Common myeloid progenitor, CD34-positive (primary cell): ENCODE data around the gene ZBTB48.
"Not testable (repeated sequence)": the region's sequence is repeated elsewhere in the genome, so short reads cannot be mapped to it uniquely, and the experiment has no call there.

Experiments
- CTCF ChIA-PET: fragments of 350-600 bp; sonication (Branson Sonifier 250); formaldehyde crosslinking; loops from one replicate; lab custom pipeline; 2021; ENCODE audit warnings: antibody characterized with exemption; lab: Charles Lee
- POLR2A ChIA-PET: fragments of 350-600 bp; sonication (Branson Sonifier 250); formaldehyde crosslinking; loops from one replicate; lab custom pipeline; 2021; ENCODE audit warnings: antibody characterized with exemption; lab: Charles Lee
- DNase-seq, 3 donors: peaks; one replicate each; pipeline versions ENCODE4 v3.0.0 to v3.0.0-alpha.2; 2013
- H3K27ac ChIP-seq, 2 experiments: 1 replicate in 1 of 2; 2 replicates in 1 of 2; pipeline ENCODE4 v1.7.0; 2013; ENCODE audit warnings: inconsistent platforms in 2 of 2, low read length in 2 of 2, mild to moderate bottlenecking in 2 of 2, low read depth in 1 of 2, moderate library complexity in 1 of 2; ENCODE audit not compliant: severe bottlenecking in 2 of 2, insufficient read depth in 1 of 2, poor library complexity in 1 of 2
- H3K27me3 ChIP-seq, 5 experiments: replicated peaks in 2 of 5; 1 replicate in 3 of 5; 2 replicates in 2 of 5; pipeline versions ENCODE4 v1.6.1 to v1.7.0; 2013; ENCODE audit warnings: low read length in 4 of 5, mild to moderate bottlenecking in 2 of 5, moderate library complexity in 2 of 5, inconsistent platforms in 1 of 5; ENCODE audit not compliant: insufficient read depth in 5 of 5, control insufficient read depth in 4 of 5
- H3K36me3 ChIP-seq, 4 experiments: 1 replicate in 2 of 4; 2 replicates in 2 of 4; pipeline versions ENCODE4 v1.6.1 to v1.7.0; 2013; ENCODE audit warnings: low read length in 3 of 4, control low read depth in 1 of 4, mild to moderate bottlenecking in 1 of 4; ENCODE audit not compliant: control insufficient read depth in 4 of 4, insufficient read depth in 4 of 4
- H3K4me1 ChIP-seq, 4 experiments: 1 replicate in 3 of 4; 2 replicates in 1 of 4; pipeline versions ENCODE4 v1.6.1 to v1.7.1; 2013; ENCODE audit warnings: low read length in 3 of 4, mild to moderate bottlenecking in 3 of 4, control low read depth in 1 of 4, inconsistent platforms in 1 of 4, moderate library complexity in 1 of 4; ENCODE audit not compliant: control insufficient read depth in 4 of 4, insufficient read depth in 4 of 4; ENCODE audit errors: control extremely low read depth in 1 of 4
- H3K4me3 ChIP-seq, 7 experiments: 1 replicate in 4 of 7; 2 replicates in 3 of 7; pipeline versions ENCODE4 v1.5.1 to v1.7.0; 2013; ENCODE audit warnings: mild to moderate bottlenecking in 7 of 7, low read length in 6 of 7, moderate library complexity in 6 of 7, inconsistent platforms in 2 of 7, low read depth in 2 of 7, control low read depth in 1 of 7; ENCODE audit not compliant: insufficient read depth in 4 of 7, control insufficient read depth in 1 of 7; ENCODE audit errors: extremely low read depth in 1 of 7
- H3K9me3 ChIP-seq, 5 experiments: 1 replicate in 4 of 5; 2 replicates in 1 of 5; pipeline versions ENCODE4 v1.6.1 to v1.7.1; 2013; ENCODE audit warnings: low read length in 4 of 5, mild to moderate bottlenecking in 2 of 5, inconsistent platforms in 1 of 5, low read depth in 1 of 5, moderate library complexity in 1 of 5; ENCODE audit not compliant: control insufficient read depth in 4 of 5, insufficient read depth in 2 of 5; ENCODE audit errors: control extremely low read depth in 1 of 5
- WGBS: methylation state at CpG from one replicate; pipeline ENCODE4 v1.1.5; 2013; ENCODE audit not compliant: insufficient coverage; 5-methylcytosine and 5-hydroxymethylcytosine counted together

ZBTB48 gene

DNA sequence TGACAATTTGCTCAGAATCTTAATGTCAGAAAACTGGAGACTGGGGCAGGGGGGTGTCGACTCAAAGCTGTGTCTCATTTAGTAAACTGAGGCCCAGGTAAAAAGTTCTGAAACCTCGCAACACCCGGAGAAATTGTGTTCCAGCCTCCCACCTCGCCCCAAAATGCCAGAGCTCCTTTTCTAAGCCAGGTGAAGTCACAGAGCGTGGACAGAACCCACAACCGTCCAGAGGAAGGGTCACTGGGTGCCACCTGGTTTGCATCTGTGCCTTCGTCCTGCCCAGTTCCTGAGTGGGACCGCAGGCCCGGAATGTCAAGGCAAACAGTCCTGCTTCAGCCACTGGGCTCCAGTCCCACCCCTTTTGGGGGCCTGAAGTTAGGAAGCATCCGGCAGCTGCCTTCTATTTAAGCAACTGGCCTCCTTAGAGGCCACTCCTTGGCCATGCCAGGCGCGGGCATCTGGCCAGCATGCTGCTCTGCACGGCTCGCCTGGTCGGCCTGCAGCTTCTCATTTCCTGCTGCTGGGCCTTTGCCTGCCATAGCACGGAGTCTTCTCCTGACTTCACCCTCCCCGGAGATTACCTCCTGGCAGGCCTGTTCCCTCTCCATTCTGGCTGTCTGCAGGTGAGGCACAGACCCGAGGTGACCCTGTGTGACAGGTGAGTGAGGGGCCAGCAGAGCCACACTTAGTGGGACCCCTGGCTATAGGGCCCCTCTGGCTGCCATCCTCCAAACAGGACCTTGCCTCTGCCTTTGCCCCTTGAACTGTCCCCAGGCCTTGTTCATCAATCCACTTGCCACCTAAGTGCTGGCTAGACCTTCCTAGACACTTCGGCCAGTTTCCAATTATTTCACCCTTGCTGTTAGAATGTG lies 24.7 kb upstream of the ZBTB48 start, which contains the start of gene TAS1R1:
Gene TAS1R1 (plus strand): TSS at position 401 of the 872 bp plus-strand sequence. CDS start 67 bp downstream, at position 468.
- Histone ChIP-seq H3K27me3 (no peaks in the 10 kb centered on the region), H3K4me1 (peaks cover 5 to 19% (median 15%) of the 10 kb centered on the region in 4 experiments), H3K9me3 (no peaks in the 10 kb centered on the region), H3K4me3 (peak within 1 kb of the TSS; percentile 76 to 95 (median 93)), H3K27ac (peak within 1 kb of the TSS; percentile 75 to 92), H3K36me3 (peaks cover 0 to 6% (median 4%) of the 10 kb centered on the region in 4 experiments)
- ChIA-PET CTCF (interaction anchor here (0.6 to 3.7 kb wide), 11 partner anchors 16 to 173 kb away, joined by 3 to 21 read pairs (median 4); partner anchors contain the start of gene ZBTB48), POLR2A (interaction anchor here (0.8 to 1.0 kb wide), 3 partner anchors 26 to 54 kb away, joined by 3 to 4 read pairs (median 3); no protein-coding TSS in a partner anchor)
- no peak for DNase-seq
- WGBS, result 99% methylated on average over 15 of the region's 19 CpGs

DNA sequence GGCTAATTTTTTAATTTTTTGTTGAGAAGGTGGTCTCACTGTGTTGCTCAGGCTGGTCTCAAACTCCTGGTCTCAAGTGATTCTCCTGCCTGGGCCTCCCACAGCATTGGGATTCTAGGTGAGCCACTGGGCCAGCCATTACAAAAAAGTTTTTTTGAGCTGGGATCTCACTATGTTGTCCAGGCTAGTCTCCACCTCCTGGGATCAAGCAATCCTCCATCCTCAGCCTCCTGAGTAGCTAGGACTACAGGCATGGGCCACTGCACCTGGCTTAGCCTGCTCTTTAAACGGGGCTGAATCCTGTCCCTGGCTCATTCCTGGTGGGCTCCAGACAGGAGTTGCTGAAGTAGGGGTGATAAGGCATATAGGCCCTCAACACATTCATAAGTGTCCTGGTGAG lies 22.2 kb upstream of the ZBTB48 start:
- H3K27ac ChIP-seq, result no peak overlapping the region
- H3K36me3 ChIP-seq, result no peaks in the 10 kb centered on the region
- H3K27me3 ChIP-seq, result no peaks in the 10 kb centered on the region
- POLR2A ChIA-PET, result no interaction called here
- WGBS, result no CpG with 5 or more reads among the region's 1 CpG
- no peaks in the 10 kb centered on the region for H3K9me3 ChIP-seq
- DNase-seq, result no peak
- peaks cover 5 to 19% (median 15%) of the 10 kb centered on the region in 4 experiments for H3K4me1 ChIP-seq
- CTCF ChIA-PET, result interaction anchor here (0.8 to 1.0 kb wide), 3 partner anchors 20 to 47 kb away, joined by 3 read pairs; no protein-coding TSS in a partner anchor
- H3K4me3 ChIP-seq, result no peak overlapping the region

DNA sequence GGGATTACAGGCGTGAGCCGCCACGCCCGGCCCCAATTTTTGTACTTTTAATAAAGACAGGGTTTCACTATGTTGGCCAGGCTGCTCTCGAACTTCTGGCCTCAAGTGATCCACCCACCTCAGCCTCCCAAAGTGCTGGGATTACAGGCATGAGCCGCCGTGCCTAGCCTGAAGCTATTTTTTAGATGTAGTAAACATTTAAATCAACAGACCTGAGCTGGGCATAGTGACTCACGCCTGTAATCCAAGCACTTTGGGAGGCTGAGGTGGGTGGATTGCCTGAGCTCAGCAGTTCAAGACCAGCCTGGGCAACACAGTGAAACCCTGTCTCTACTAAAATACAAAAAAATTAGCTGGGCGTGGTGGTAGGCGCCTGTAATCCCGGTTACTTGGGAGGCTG lies 20.6 kb upstream of the ZBTB48 start:
- H3K27me3 ChIP-seq, H3K4me1 ChIP-seq, DNase-seq, H3K4me3 ChIP-seq, H3K27ac ChIP-seq, POLR2A ChIA-PET, H3K9me3 ChIP-seq, H3K36me3 ChIP-seq: not testable (repeated sequence)
- CTCF ChIA-PET, result interaction anchor here (0.9 kb wide), 1 partner anchor 50 kb away, joined by 3 read pairs; no protein-coding TSS in a partner anchor
- 90% methylated on average over 8 of the region's 11 CpGs for whole genome bisulfite sequencing

DNA sequence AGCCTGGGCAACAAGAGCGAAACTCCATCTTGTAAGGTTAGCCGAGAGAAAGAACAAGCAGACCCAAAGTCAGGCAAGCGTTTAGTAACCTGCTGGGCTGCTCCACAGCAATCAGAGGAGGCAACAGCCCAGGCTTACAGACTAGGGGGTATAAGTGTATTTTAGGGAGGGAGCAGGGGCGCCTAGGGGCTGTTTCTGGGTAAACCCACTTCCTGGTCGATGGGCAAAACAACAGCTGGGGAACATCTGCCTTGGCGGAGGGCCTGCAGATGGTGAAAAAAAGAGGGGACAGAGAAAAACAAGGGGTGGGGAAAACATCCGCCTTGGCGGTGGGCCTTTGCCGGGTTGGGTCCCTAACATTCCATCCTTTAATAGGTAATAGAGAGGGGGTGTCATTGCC lies 19.5 kb upstream of the ZBTB48 start:
- Histone ChIP-seq H3K4me1 (no peaks in the 10 kb centered on the region), H3K9me3 (no peaks in the 10 kb centered on the region), H3K4me3 (no peak overlapping the region), H3K27me3 (peaks cover 0 to 2% (median 0%) of the 10 kb centered on the region in 5 experiments), H3K27ac (no peak overlapping the region), H3K36me3 (no peaks in the 10 kb centered on the region)
- peak in 1 of 3 donors; percentile 22 for DNase-seq
- WGBS, result 88% methylated on average over 9 of the region's 9 CpGs
- POLR2A ChIA-PET, result no interaction called here
- CTCF ChIA-PET, result no interaction called here

DNA sequence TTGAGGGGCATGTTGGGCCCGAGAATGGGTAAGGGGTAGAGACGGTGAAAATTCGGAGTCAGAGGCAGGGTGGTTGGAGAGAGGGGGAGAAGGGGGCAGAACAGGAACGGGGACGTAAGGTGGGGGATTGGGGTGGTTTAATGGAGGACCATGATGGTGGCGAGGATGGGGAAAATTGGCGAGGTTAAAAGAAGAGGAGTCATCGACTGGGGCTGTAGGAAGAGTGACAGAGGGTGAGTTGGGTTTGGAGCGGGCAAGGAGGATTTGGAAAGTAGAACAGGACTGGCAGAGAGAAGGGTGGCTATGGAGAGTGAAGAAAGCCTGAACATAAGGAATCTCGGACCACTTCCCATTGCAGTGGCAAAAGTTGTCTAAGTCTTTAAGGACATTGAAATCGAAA lies 10.8 kb upstream of the ZBTB48 start:
- Histone ChIP-seq H3K4me1 (no peaks in the 10 kb centered on the region), H3K4me3 (no peak overlapping the region), H3K27ac (no peak overlapping the region), H3K27me3 (no peaks in the 10 kb centered on the region), H3K9me3 (no peaks in the 10 kb centered on the region), H3K36me3 (no peaks in the 10 kb centered on the region)
- WGBS, result 97% methylated on average over 11 of the region's 11 CpGs
- no peak for DNase-seq
- ChIA-PET POLR2A (interaction anchor here (0.8 kb wide), 1 partner anchor 21 kb away, joined by 6 read pairs; no protein-coding TSS in a partner anchor), CTCF (no interaction called here)

GRCh38 chr1:6570100-6570499 lies 9.7 kb upstream of the ZBTB48 start:
- ChIA-PET POLR2A (interaction anchor here (0.6 kb wide), 1 partner anchor 235 kb away, joined by 3 read pairs; no protein-coding TSS in a partner anchor), CTCF (interaction anchor here (2.7 kb wide), 1 partner anchor 16 kb away, joined by 9 read pairs; the partner anchor contains the start of genes NOL9 and TAS1R1)
- Histone ChIP-seq H3K36me3 (no peaks in the 10 kb centered on the region), H3K27ac (no peak overlapping the region), H3K27me3 (no peaks in the 10 kb centered on the region), H3K4me1 (no peaks in the 10 kb centered on the region), H3K4me3 (no peak overlapping the region), H3K9me3 (no peaks in the 10 kb centered on the region)
- 94% methylated on average over 3 of the region's 3 CpGs for WGBS
- DNase-seq, result no peak

GRCh38 chr1:6570987-6571386 lies 8.8 kb upstream of the ZBTB48 start:
- Histone ChIP-seq H3K9me3 (no peaks in the 10 kb centered on the region), H3K27ac (no peak overlapping the region), H3K36me3 (no peaks in the 10 kb centered on the region), H3K4me1 (no peaks in the 10 kb centered on the region), H3K27me3 (no peaks in the 10 kb centered on the region), H3K4me3 (no peak overlapping the region)
- ChIA-PET CTCF (interaction anchor here (2.7 kb wide), 1 partner anchor 17 kb away, joined by 9 read pairs; the partner anchor contains the start of genes NOL9 and TAS1R1), POLR2A (no interaction called here)
- no peak for DNase-seq
- 76% methylated on average over 5 of the region's 5 CpGs for WGBS
